ENCODE measurements around the gene IFI27L2. TPM values are rescaled to one million over a fixed set of nuclear protein-coding genes. Genes with fewer than 3 reads are reported as not detected.

The IFI27L2 gene, protein sequence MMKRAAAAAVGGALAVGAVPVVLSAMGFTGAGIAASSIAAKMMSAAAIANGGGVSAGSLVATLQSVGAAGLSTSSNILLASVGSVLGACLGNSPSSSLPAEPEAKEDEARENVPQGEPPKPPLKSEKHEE
- total RNA-seq (2021; fragmentation: NEBNext Ultra II Directional; extraction: Animal tissue kit (Norgen Biotek cat#: 25700)) (14.0 and 19.8 TPM in 2 replicates), polyA plus RNA-seq (2011; rRNA removed) (69.6 and 74.7 TPM in 2 replicates), polyA minus RNA-seq (2011; rRNA and poly(A)+ RNA removed) (3.6 and 10.3 TPM in 2 replicates)
- polyA plus RNA-seq (2011; cell fraction: cytosol; rRNA removed) = 53.9 TPM
- 35.6 TPM for polyA plus RNA-seq (2011; cell fraction: nucleus; rRNA removed)
- 21.2 to 43.8 TPM (median 34.3 TPM) in 4 replicates for polyA plus RNA-seq (2012, experiment 1 of 2)
- polyA plus RNA-seq (2012, experiment 2 of 2) = 101 TPM
- 14.7 TPM for polyA plus RNA-seq (2013, experiment 1 of 2)
- 17.6 TPM for polyA plus RNA-seq (2013, experiment 2 of 2)
- 8.7 TPM for polyA minus RNA-seq (2011; cell fraction: cytosol; rRNA and poly(A)+ RNA removed)
- polyA minus RNA-seq (2011; cell fraction: nucleus; rRNA and poly(A)+ RNA removed) = 7.6 TPM
- long read RNA-seq, experiment 1, transcript IFI27L2-201 (4 exons, 511 nt) = major isoform, 5 of 16 reads
- long read RNA-seq, experiment 1, transcript IFI27L2-204 (3 exons, 516 nt) = major isoform, 5 of 16 reads
- long read RNA-seq, experiment 1, partial matches to known transcripts = 1 of 16 reads
- long read RNA-seq, experiment 1, other reads (novel, unspliced or antisense) = 5 of 16 reads
- long read RNA-seq, experiment 2, partial matches to known transcripts = 0 of 1 reads
- long read RNA-seq, experiment 2, other reads (novel, unspliced or antisense) = 1 of 1 reads

DNA sequence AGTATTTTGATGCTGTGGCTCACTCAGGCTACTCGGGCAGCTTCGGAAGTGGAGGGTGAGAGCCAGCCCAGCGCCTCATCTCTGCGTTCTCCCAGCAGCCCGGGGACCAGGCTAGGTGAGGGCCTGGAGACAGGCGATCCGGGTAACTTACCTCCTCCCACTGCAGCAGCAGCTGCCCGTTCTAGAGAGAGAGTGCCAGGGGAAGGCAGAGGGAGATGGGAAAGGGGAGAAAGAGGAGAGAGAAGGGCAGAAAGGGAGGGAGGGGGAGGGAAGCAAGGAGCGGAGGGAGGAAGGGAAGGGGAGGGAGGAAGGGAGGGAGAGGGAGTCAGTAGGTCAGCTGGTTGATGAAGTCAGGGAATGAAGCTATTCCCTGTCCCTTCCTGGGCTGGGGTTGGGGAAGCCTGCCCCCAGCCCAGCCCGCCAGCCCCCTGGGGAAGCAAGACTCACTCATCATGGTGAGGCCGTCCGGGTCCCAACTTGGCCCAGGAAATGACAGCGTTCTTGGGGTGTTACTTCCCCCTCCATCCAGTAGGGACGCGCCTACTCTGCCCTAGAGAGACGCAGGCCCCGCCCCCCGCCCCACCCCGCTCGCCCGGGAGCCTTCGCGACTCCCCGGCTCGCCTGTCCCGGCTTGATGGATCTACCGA is at the start of gene IFI27L2:
Gene IFI27L2 (minus strand): TSS at position 494 of the 647 bp plus-strand sequence. CDS start 40 bp downstream, at position 454.
- peak within 1 kb of the TSS; percentile 54 to 65 (median 62) for H3K4me3 ChIP-seq (ENCODE audit: extremely low read depth in 1 of 4, insufficient read depth in 2 of 4, low read depth in 3 of 4, low read length in 4 of 4)
- no peak within 1 kb of the TSS for H2AK5ac ChIP-seq (ENCODE audit: low read depth, low read length)
- ChIA-PET CTCF (ENCODE audit: partially characterized antibody) (interaction anchor here (0.6 to 5.3 kb wide), 23 partner anchors 9 to 474 kb away, joined by 3 to 55 read pairs (median 4); partner anchors contain the start of gene OTUB2), POLR2A (ENCODE audit: partially characterized antibody) (interaction anchor here (0.6 to 2.7 kb wide), 9 partner anchors 12 to 115 kb away, joined by 3 to 11 read pairs (median 4); no protein-coding TSS in a partner anchor)
- peak within 1 kb of the TSS; percentile 77 to 88 for H3K4me2 ChIP-seq (ENCODE audit: insufficient read depth in 1 of 2, low read depth in 2 of 2, low read length in 2 of 2)
- H2BK20ac ChIP-seq (ENCODE audit: low read length) = no peak within 1 kb of the TSS
- peak within 1 kb of the TSS; percentile 31; the same call in 1 of the 2 replicates for H2BK12ac ChIP-seq (ENCODE audit: low read depth, low read length)
- H4K20me1 ChIP-seq (replicated peaks in 1 of 2; ENCODE audit: control insufficient read depth in 1 of 2, insufficient read depth in 2 of 2, low read length in 2 of 2) = no peaks in the 10 kb centered on the region
- peak within 1 kb of the TSS; percentile 73; the same call in 1 of the 2 replicates for H2BK5ac ChIP-seq (ENCODE audit: low read depth, low read length)
- 4% methylated on average over 8 of the region's 27 CpGs; no CpG with 5 or more reads in 1 of the 2 experiments for WGBS, 2 experiments (ENCODE audit: extremely low coverage in 1 of 2, insufficient coverage in 1 of 2, insufficient read length in 1 of 2, insufficient replicate concordance in 2 of 2, low coverage in 1 of 2, low lambda C conversion rate in 2 of 2, missing lambda C conversion rate in 1 of 2)
- no peaks in the 10 kb centered on the region for H3K79me2 ChIP-seq (ENCODE audit: control insufficient read depth in 1 of 2, insufficient read depth in 2 of 2, low read length in 2 of 2)
- peak within 1 kb of the TSS; percentile 79 for H2AFZ ChIP-seq (ENCODE audit: low read length)
- no peaks in the 10 kb centered on the region for H3K79me1 ChIP-seq (ENCODE audit: low read depth, low read length)
- no peak within 1 kb of the TSS for H4K5ac ChIP-seq (ENCODE audit: insufficient read length, low read depth, low read length)
- H3K27me3 ChIP-seq (replicated peaks in 1 of 4; ENCODE audit: control insufficient read depth in 3 of 4, extremely low read depth in 1 of 4, insufficient read depth in 3 of 4, low read length in 3 of 4) = no peaks in the 10 kb centered on the region; a peak in 1 of 7 replicates
- no peak within 1 kb of the TSS for H3K14ac ChIP-seq (ENCODE audit: insufficient read length)
- H2BK15ac ChIP-seq (ENCODE audit: low read length) = 0 out of 2 replicates have a peak within 1 kb of the TSS, but pooled peaks have one; percentile 61
- no peak within 1 kb of the TSS for H4K91ac ChIP-seq (replicated peaks; ENCODE audit: insufficient read length, low read length)
- H3K56ac ChIP-seq (replicated peaks; ENCODE audit: insufficient read length, low read depth, low read length) = peak within 1 kb of the TSS; percentile 84
- H3K4me1 ChIP-seq (replicated peaks in 1 of 4; ENCODE audit: control insufficient read depth in 3 of 4, insufficient read depth in 4 of 4, low read length in 3 of 4) = peaks cover 0 to 4% (median 2%) of the 10 kb centered on the region in 4 experiments; a peak in 3 of 7 replicates
- no peaks in the 10 kb centered on the region for H3K9me3 ChIP-seq (ENCODE audit: insufficient read depth in 2 of 2, low read depth in 1 of 2, low read length in 1 of 2)
- H4K8ac ChIP-seq (ENCODE audit: extremely low read depth, insufficient read depth, low read length) = no peak within 1 kb of the TSS
- peaks cover 9% of the 10 kb centered on the region; the same call in 1 of the 2 replicates for H3K23me2 ChIP-seq (ENCODE audit: low read depth, low read length)
- peak within 1 kb of the TSS; percentile 52; the same call in 1 of the 2 replicates for H3K18ac ChIP-seq (ENCODE audit: extremely low read depth, low read length)
- peak within 1 kb of the TSS in 1 of 4 experiments; percentile 24; a peak in 2 of 7 replicates for H3K9ac ChIP-seq (replicated peaks in 1 of 4; ENCODE audit: extremely low read depth in 1 of 4, low read depth in 3 of 4, low read length in 3 of 4)
- H3K27ac ChIP-seq (ENCODE audit: low read depth, low read length) = no peak within 1 kb of the TSS
- no peak within 1 kb of the TSS for H3K23ac ChIP-seq (ENCODE audit: insufficient read length)
- DNase-seq (ENCODE audit: low read depth in 1 of 2, low spot score in 2 of 2) = peak; percentile 47 to 79
- H2BK120ac ChIP-seq (replicated peaks; ENCODE audit: low read depth, low read length) = no peak within 1 kb of the TSS
- no peak for FAIRE-seq
- H3K36me3 ChIP-seq (ENCODE audit: control insufficient read depth in 2 of 4, insufficient read depth in 4 of 4, low read length in 3 of 4) = no peaks in the 10 kb centered on the region
- no peak within 1 kb of the TSS for H3K4ac ChIP-seq (replicated peaks; ENCODE audit: insufficient read length, low read depth, low read length)
- 0 out of 4 replicates have a peak, but pooled peaks of 1 of the 2 experiments have one; percentile 9 for TF ChIP-seq RAD21 (IDR thresholded peaks at IDR 0.05 in 1 of 2, conservative IDR thresholded peaks at IDR 0.05 in 1 of 2; ENCODE audit: low read depth in 2 of 2, low read length in 2 of 2)
- TF ChIP-seq TCF12 (IDR thresholded peaks at IDR 0.05; ENCODE audit: low read depth, low read length) = no peak
- peak; percentile 41 for TF ChIP-seq YY1 (IDR thresholded peaks at IDR 0.05; ENCODE audit: low read depth, low read length)
- no peak for TF ChIP-seq BCL11A (IDR thresholded peaks at IDR 0.05; ENCODE audit: low read depth in 2 of 2, low read length in 2 of 2)
- no peak for TF ChIP-seq CBX5 (IDR thresholded peaks at IDR 0.05; ENCODE audit: low read depth, low read length)
